ENCODE measurements around the gene RUVBL1.

The RUVBL1 gene

GRCh38 chr3:128063865-128064264, 59.7 kb downstream of the RUVBL1 start:
- DNase-seq, result no peak

GRCh38 chr3:128062033-128062745, 61.4 kb downstream of the RUVBL1 start:
- no peak for DNase-seq

GRCh38 chr3:128060473-128061381, 62.9 kb downstream of the RUVBL1 start:
- DNase-seq, result no peak

- DNase-seq, result no peak
Measured at GRCh38 chr3:128056258-128056657, 67.4 kb downstream of the RUVBL1 start.

GRCh38 chr3:128054367-128054766, 69.2 kb downstream of the RUVBL1 start:
- no peak for DNase-seq

GRCh38 chr3:128053614-128054013, 70.0 kb downstream of the RUVBL1 start:
- no peak for DNase-seq

- no peak for DNase-seq
Measured at GRCh38 chr3:128052595-128053351, 70.8 kb downstream of the RUVBL1 start.

GRCh38 chr3:128051837-128052594, 71.6 kb downstream of the RUVBL1 start, which contains the start of gene SEC61A1:
Gene SEC61A1, plus strand, starts transcription at chr3:128052437. Its CDS starts 116 bp downstream, at chr3:128052553.
- DNase-seq, result peak; percentile 97

- no peak for DNase-seq
Measured at GRCh38 chr3:128051459-128051836, 72.2 kb downstream of the RUVBL1 start.

- no peak for DNase-seq
Measured at GRCh38 chr3:128050597-128050996, 73.0 kb downstream of the RUVBL1 start.

GRCh38 chr3:128041344-128041743, 82.3 kb downstream of the RUVBL1 start:
- no peak for DNase-seq

GRCh38 chr3:128040660-128041059, 83.0 kb downstream of the RUVBL1 start:
- no peak for DNase-seq

GRCh38 chr3:128040041-128040440, 83.6 kb downstream of the RUVBL1 start:
- DNase-seq, result no peak

GRCh38 chr3:128036119-128036518, 87.5 kb downstream of the RUVBL1 start:
- no peak for DNase-seq

- no peak for DNase-seq
Measured at GRCh38 chr3:128033102-128033501, 90.5 kb downstream of the RUVBL1 start.
